ENCODE results near the gene CRTC2. TPM values are rescaled to one million over a fixed set of nuclear protein-coding genes. Genes with fewer than 3 reads are reported as not detected.

CRTC2 gene
- total RNA-seq, 1 experiment from 2014 or later, result 40.8 TPM

GRCh38 chr1:153941826-153942725, 16.3 kb downstream of the CRTC2 start:
- intact Hi-C loops (cut with micrococcal nuclease; ENCODE audit: unreplicated experiment), result no loop called here
- no peak for DNase-seq (ENCODE audit: low spot score)
- H3K4me3 ChIP-seq (ENCODE audit: low read depth, low read length, poor library complexity, severe bottlenecking), result no peak overlapping the region
- H3K9me3 ChIP-seq (ENCODE audit: low read depth, low read length, poor library complexity, severe bottlenecking), result no peaks in the 10 kb centered on the region
- H3K4me1 ChIP-seq (ENCODE audit: insufficient read depth, low read length, poor library complexity, severe bottlenecking), result peaks cover 6% of the 10 kb centered on the region
- H3K36me3 ChIP-seq (ENCODE audit: insufficient read depth, low read length, poor library complexity, severe bottlenecking), result peaks cover 14% of the 10 kb centered on the region
- ChIA-PET POLR2A (ENCODE audit: low non-redundant PET) (interaction anchor here (0.6 kb wide), 1 partner anchor 17 kb away, joined by 3 read pairs; no protein-coding TSS in a partner anchor), CTCF (no interaction called here)
- H3K27me3 ChIP-seq (replicated peaks; ENCODE audit: insufficient read depth, low read depth, low read length, poor library complexity), result no peaks in the 10 kb centered on the region
- no peak overlapping the region for H3K27ac ChIP-seq (ENCODE audit: low read depth, low read length, poor library complexity, severe bottlenecking)
- no TSS peak for BruUV-seq (replicated peaks)
- TF ChIP-seq EZH2 (IDR thresholded peaks at IDR 0.05; ENCODE audit: borderline replicate concordance, low read depth, low read length, poor library complexity, severe bottlenecking) (no peak), CTCF (conservative IDR thresholded peaks at IDR 0.05; ENCODE audit: low read depth, low read length) (no peak)

DNA sequence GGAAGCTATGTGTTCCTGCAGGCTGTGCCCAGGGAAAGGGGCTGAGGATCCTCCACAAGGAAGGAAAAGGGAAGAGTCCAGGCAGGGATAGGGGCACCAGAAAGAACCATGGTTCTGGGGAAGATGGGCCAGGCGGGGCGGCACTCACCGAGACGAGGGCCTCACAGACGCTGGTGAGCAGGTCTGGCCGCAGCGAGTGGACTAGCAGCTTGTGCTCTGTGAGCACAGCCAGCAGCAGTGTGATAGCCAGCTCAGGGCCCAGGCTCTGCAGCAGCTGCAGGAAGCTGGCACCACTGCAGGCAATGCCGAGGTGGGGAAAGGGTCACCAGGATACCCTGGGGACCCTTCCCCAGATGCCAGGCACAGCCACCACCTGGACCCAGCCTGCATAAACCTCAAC, 17.7 kb downstream of the CRTC2 start:
- DNase-seq (ENCODE audit: low spot score), result no peak
- Histone ChIP-seq H3K4me3 (ENCODE audit: low read depth, low read length, poor library complexity, severe bottlenecking) (no peak overlapping the region), H3K4me1 (ENCODE audit: insufficient read depth, low read length, poor library complexity, severe bottlenecking) (peaks cover 6% of the 10 kb centered on the region), H3K36me3 (ENCODE audit: insufficient read depth, low read length, poor library complexity, severe bottlenecking) (peaks cover 16% of the 10 kb centered on the region), H3K27me3 (replicated peaks; ENCODE audit: insufficient read depth, low read depth, low read length, poor library complexity) (no peaks in the 10 kb centered on the region), H3K9me3 (ENCODE audit: low read depth, low read length, poor library complexity, severe bottlenecking) (no peaks in the 10 kb centered on the region), H3K27ac (ENCODE audit: low read depth, low read length, poor library complexity, severe bottlenecking) (no peak overlapping the region)
- POLR2A ChIA-PET (ENCODE audit: low non-redundant PET), result no interaction called here
- BruUV-seq (replicated peaks), result no TSS peak
- intact Hi-C loops (cut with micrococcal nuclease; ENCODE audit: unreplicated experiment), result no loop called here
- TF ChIP-seq EZH2 (IDR thresholded peaks at IDR 0.05; ENCODE audit: borderline replicate concordance, low read depth, low read length, poor library complexity, severe bottlenecking) (no peak), CTCF (conservative IDR thresholded peaks at IDR 0.05; ENCODE audit: low read depth, low read length) (no peak)
- CTCF ChIA-PET, result no interaction called here

DNA sequence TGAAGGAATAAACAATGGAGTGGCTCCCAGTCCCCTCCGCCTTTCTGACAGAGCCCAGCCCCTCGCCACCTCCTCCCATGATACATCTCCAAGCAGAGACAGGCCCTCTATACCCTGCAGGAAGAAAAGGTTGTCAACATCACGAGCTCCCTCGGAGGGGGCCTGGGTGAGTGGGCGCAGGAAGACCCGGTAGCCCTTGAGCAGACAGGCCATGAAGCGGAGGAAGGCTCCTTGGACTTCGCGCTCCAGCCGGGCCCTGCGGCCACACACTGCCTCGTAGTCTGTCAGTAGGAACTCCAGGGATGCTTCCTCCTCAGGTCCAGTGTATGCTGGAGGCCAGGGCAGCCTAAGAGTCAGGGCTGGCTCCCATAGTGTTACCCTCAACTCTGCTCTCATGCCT, 18.9 kb downstream of the CRTC2 start:
- POLR2A ChIA-PET (ENCODE audit: low non-redundant PET), result no interaction called here
- no TSS peak for BruUV-seq (replicated peaks)
- intact Hi-C loops (cut with micrococcal nuclease; ENCODE audit: unreplicated experiment), result no loop called here
- Histone ChIP-seq H3K4me1 (ENCODE audit: insufficient read depth, low read length, poor library complexity, severe bottlenecking) (no peaks in the 10 kb centered on the region), H3K9me3 (ENCODE audit: low read depth, low read length, poor library complexity, severe bottlenecking) (no peaks in the 10 kb centered on the region), H3K4me3 (ENCODE audit: low read depth, low read length, poor library complexity, severe bottlenecking) (no peak overlapping the region), H3K27me3 (replicated peaks; ENCODE audit: insufficient read depth, low read depth, low read length, poor library complexity) (no peaks in the 10 kb centered on the region), H3K27ac (ENCODE audit: low read depth, low read length, poor library complexity, severe bottlenecking) (no peak overlapping the region), H3K36me3 (ENCODE audit: insufficient read depth, low read length, poor library complexity, severe bottlenecking) (peaks cover 19% of the 10 kb centered on the region)
- no peak for TF ChIP-seq CTCF (conservative IDR thresholded peaks at IDR 0.05; ENCODE audit: low read depth, low read length)
- no peak for TF ChIP-seq EZH2 (IDR thresholded peaks at IDR 0.05; ENCODE audit: borderline replicate concordance, low read depth, low read length, poor library complexity, severe bottlenecking)
- no peak for DNase-seq (ENCODE audit: low spot score)
- CTCF ChIA-PET, result no interaction called here
